ENCODE measurements around the gene DNAJC4.

GRCh38 chr11:64263021-64263946 lies 32.9 kb downstream of the DNAJC4 start:
- TF ChIP-seq CTCF (IDR thresholded peaks at IDR 0.05; ENCODE audit: low read length) (no peak), EZH2 (optimal IDR thresholded peaks at IDR 0.05; ENCODE audit: low read depth, low read length) (no peak), EZH2phosphoT487 (IDR thresholded peaks at IDR 0.05; ENCODE audit: low read length) (no peak)
